GM21619 (cell line): ENCODE data around the gene VPS37B.
"Not testable (repeated sequence)": the region's sequence is repeated elsewhere in the genome, so short reads cannot be mapped to it uniquely, and the experiment has no call there.

Experiments used
- ATAC-seq: cut with Tn5 transposase; IDR thresholded peaks from one replicate; pipeline ENCODE4 v1.9.1; 2021; ENCODE audit not compliant: unreplicated experiment

Gene VPS37B

GRCh38 chr12:122884091-122884826 lies 11.7 kb downstream of the VPS37B start:
- ATAC-seq = no peak

DNA sequence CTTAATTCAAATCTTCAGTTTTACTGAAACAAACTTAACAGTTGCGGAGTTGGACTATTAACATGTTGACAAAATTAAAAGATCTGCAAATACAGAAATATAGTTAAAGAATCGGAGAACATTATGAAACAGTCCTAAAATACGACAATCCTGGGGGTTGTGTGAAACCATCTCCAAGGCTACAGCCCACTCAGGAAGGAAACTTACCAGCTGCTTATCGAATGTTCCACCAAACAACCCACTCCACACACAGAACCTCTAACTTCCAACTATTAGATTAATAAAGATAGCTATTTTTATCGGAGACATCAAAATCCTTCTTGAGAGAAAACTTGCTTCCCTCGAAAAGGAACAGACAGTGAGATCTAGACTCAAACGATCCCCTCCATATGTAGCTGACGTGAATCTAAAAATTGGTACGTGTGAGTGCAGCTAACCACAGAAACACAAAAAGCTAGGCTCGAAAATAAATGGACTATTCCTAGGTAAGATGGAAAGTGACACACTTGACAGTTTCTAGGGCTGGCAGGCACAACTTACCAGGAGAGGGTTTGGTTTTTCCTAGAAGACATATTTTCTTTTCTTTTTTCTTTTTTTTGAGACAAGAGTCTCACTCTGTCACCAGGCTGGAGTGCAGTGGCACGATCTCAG lies 12.9 kb downstream of the VPS37B start:
- no peak for ATAC-seq

DNA sequence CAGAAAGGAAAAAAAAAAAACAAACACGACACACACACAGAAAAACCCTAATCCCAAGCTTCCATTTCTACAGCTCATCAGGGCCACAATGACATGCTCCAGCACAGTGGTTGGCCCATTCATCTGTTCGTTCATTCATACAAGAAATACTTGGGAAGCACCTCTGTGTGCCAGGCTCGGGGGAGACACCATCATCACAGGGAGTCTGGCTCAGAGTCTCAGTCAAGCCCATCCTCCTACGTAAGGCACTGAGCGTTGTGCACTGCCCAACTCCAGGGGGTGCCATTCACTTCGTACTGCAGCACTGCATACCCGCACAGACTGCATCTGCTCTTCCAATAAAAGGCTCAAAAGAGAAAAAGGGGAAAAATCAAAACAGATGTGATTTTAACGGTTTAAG lies 15.3 kb downstream of the VPS37B start:
- ATAC-seq = no peak

- ATAC-seq = no peak
Measured at GRCh38 chr12:122880155-122880667, 15.7 kb downstream of the VPS37B start.

GRCh38 chr12:122878780-122879612 lies 16.9 kb downstream of the VPS37B start:
- ATAC-seq = no peak

GRCh38 chr12:122876731-122877130 lies 19.2 kb downstream of the VPS37B start:
- ATAC-seq = no peak

GRCh38 chr12:122876281-122876680 lies 19.6 kb downstream of the VPS37B start:
- not testable (repeated sequence) for ATAC-seq

- ATAC-seq = peak; percentile 38
Measured at GRCh38 chr12:122875590-122876220, 20.2 kb downstream of the VPS37B start.

DNA sequence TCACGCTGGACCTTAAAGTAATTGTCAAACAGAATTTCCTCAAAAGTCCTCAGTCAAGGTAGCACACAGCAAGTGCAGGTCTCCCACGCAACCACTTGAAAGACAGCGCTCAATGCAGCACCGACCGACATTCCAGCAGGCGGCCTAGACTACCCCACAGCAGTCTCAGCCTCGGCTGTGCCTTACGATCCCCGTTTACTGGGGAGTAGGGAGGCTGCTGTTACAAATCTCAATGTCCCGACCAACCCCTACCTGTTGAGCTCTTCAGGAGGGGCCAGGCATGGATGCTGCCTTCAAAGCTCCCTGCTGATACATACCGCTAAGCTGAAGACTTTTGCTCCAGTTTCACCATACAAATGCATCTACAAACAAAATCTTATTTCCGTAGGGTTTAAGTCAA lies 21.8 kb downstream of the VPS37B start:
- ATAC-seq = no peak

DNA sequence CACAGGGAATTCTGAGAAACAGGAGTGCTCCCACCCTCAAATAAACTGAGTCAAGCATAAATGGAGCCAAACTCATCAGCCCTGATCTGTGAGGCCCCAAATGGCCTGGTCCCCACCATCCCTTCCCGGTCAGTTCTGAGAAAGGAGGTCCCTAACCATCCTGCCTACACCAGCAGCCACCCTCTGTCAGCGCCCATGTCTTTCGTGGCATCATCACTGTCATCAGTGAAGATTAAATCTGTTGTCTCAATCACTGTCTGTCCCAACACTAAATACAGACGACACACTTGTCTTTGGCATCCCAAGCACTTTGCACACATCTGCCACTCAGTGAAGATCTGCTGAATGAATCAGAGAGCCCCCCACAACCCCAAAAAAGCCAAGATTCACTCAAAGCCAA lies 22.4 kb downstream of the VPS37B start:
- no peak for ATAC-seq

DNA sequence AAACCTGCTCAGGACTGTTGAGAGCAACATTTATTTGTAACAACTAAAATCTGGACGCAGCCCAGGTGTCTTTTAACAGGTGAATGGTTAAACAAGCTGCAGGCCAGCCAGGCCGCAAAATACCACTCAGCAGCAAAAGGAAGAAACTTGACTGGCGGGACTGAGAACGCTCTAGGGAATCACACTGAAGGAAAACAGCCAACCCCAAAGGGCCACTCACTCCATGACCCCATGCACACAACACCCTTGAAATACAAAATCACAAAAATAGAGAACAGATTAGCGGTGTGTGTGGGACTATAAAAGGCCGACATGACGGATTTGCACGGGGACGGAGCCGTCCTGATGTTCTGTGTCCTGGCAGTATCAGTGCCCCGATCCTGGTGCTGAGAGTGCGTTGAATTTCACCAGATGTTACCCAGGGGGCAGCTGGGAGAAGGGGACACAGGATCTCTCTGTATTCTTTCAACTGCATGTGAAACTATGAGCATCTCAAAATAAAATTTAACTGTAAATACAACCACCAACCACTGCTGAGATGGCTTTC lies 23.0 kb downstream of the VPS37B start:
- ATAC-seq = no peak

GRCh38 chr12:122871851-122872780 lies 23.8 kb downstream of the VPS37B start:
- ATAC-seq = no peak

- no peak for ATAC-seq
Measured at GRCh38 chr12:122870867-122871664, 24.9 kb downstream of the VPS37B start.

GRCh38 chr12:122870163-122870842 lies 25.6 kb downstream of the VPS37B start:
- ATAC-seq = no peak

DNA sequence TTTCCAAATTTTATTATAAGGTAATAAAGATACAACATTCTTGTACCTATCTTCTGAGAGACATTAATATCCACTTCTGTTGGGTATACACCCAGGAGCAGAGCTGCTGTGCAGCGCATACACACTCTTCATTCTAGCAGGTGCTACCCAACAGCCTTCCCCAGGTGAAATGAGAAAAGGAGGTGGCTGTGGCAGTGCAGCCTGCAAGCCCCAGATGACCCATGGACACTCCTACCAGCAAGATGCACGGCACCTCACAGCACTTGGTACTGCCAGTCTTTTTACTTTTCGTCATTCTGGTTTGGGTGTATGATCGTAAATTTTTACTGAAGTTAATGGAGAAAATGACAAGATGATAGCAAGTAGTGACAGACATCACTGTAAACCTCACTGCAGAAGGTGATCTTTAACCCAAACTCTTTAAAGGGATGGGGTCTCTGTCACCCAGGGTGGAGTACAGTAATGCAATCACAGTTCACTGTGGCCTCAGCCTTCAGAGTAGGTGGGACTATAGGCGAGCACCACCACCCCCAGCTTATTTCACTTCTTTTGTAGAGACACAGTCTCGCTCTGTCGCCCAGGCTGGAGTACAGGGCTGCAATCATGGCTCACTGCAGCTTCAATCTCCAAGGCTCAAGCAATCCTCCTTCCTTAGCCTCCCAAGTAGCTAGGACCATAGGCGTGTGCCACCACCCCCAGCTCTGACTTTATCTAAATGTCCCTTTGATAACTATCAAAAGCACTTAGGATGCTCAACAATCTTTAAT lies 26.5 kb downstream of the VPS37B start:
- ATAC-seq = no peak

GRCh38 chr12:122868471-122869177 lies 27.3 kb downstream of the VPS37B start:
- no peak for ATAC-seq
